A549 (cell line): ENCODE measurements around the gene RNF8. TPM values are rescaled to one million over a fixed set of nuclear protein-coding genes. Genes with fewer than 3 reads are reported as not detected.
A peak's percentile ranks its signal among the peaks of the same experiment; 100 is the strongest.

Experiments used
- ATAC-seq, 2 experiments: fragments of 200-7000 bp in 1 of 2; fragments of >200 bp in 1 of 2; cut with Nextera tagmentation in 1 of 2; cut with Tn5 transposase in 1 of 2; 3 replicates each; pipeline versions ENCODE4 v1.8.0 to v1.9.1; 2018 to 2020; ENCODE audit warnings: mild to moderate bottlenecking in 1 of 2, moderate library complexity in 1 of 2
- CTCF ChIA-PET: fragments of 300-600 bp; sonication (Branson Sonifier 250); formaldehyde crosslinking; extraction: SDS; loops from one replicate; lab custom pipeline; 2021; ENCODE audit warnings: antibody characterized with exemption, inconsistent platforms; lab: Yijun Ruan, JAX
- POLR2A ChIA-PET: fragments of 350-600 bp; formaldehyde crosslinking; extraction: SDS; loops from one replicate; lab custom pipeline; 2021; ENCODE audit warnings: antibody characterized with exemption, inconsistent platforms; lab: Yijun Ruan, JAX
- DNase-seq, 2 experiments: peaks; one replicate each; pipeline versions ENCODE4 v3.0.0 to v3.0.0-alpha.2; 2011 to 2016; ENCODE audit warnings: low read depth in 1 of 2, low spot score in 1 of 2
- FAIRE-seq: peaks from 2 replicates; lab custom pipeline; 2011; peaks lifted over from hg19 to GRCh38; lab: Jason Lieb, UNC
- H3K27ac ChIP-seq, 2 experiments: fragments of >200 bp; sonication (Bioruptor Twin); formaldehyde crosslinking; 3 replicates each; pipeline ENCODE4 v1.5.1; 2016 to 2017
- H3K4me1 ChIP-seq: fragments of >200 bp; sonication (Bioruptor Twin); formaldehyde crosslinking; 3 replicates; pipeline ENCODE4 v1.6.1; 2016
- H3K4me2 ChIP-seq: fragments of >200 bp; sonication (Bioruptor Twin); formaldehyde crosslinking; 3 replicates; pipeline ENCODE4 v1.6.1; 2016
- H3K4me3 ChIP-seq: fragments of >200 bp; sonication (Bioruptor Twin); formaldehyde crosslinking; 3 replicates; pipeline ENCODE4 v1.5.1; 2016
- H3K9me3 ChIP-seq: fragments of >200 bp; sonication (Bioruptor Twin); formaldehyde crosslinking; 3 replicates; pipeline ENCODE4 v1.6.1; 2016
- BCL3 ChIP-seq: fragments of >200 bp; sonication (Bioruptor Twin); formaldehyde crosslinking; IDR thresholded peaks from 3 replicates; pipeline ENCODE4 v1.6.1; 2016
- CBX2 ChIP-seq: fragments of 200-600 bp; sonication (generic); IDR thresholded peaks from 2 replicates; pipeline ENCODE4 v1.6.1; 2016; ENCODE audit warnings: low read depth, mild to moderate bottlenecking, borderline replicate concordance
- CBX8 ChIP-seq: fragments of 200-600 bp; sonication (generic); IDR thresholded peaks from 2 replicates; pipeline ENCODE4 v1.6.1; 2016
- CEBPB ChIP-seq, 2 experiments: fragments of >200 bp in 1 of 2; sonication (Bioruptor Twin) in 1 of 2; formaldehyde crosslinking in 1 of 2; IDR thresholded peaks; 2 replicates each; pipeline ENCODE4 v1.6.1; 2012 to 2016
- CHD4 ChIP-seq: fragments of 200-600 bp; sonication (generic); IDR thresholded peaks from 2 replicates; pipeline ENCODE4 v1.6.1; 2016; ENCODE audit warnings: antibody characterized with exemption, mild to moderate bottlenecking, borderline replicate concordance
- CTCF ChIP-seq: fragments of >200 bp; sonication (Bioruptor Twin); formaldehyde crosslinking; IDR thresholded peaks from 3 replicates; pipeline ENCODE4 v1.5.1; 2016
- E2F6 ChIP-seq: IDR thresholded peaks from 2 replicates; pipeline ENCODE4 v1.6.1; 2012; ENCODE audit warnings: low read depth, borderline replicate concordance
- ELK1 ChIP-seq: fragments of 150-350 bp; IDR thresholded peaks from 2 replicates; pipeline ENCODE4 v1.6.1; 2014; ENCODE audit warnings: low read depth, mild to moderate bottlenecking, low read length
- FOSB ChIP-seq: fragments of 250-450 bp; sonication (Bioruptor Pico); IDR thresholded peaks from 2 replicates; pipeline ENCODE4 v1.5.0; 2020; ENCODE audit warnings: mild to moderate bottlenecking, moderate library complexity
- FOXS1 ChIP-seq: fragments of 250-450 bp; sonication (Bioruptor Pico); IDR thresholded peaks from 2 replicates; pipeline ENCODE4 v1.5.0; 2020; ENCODE audit warnings: mild to moderate bottlenecking, moderate library complexity
- HDAC2 ChIP-seq: fragments of 200-600 bp; sonication (generic); IDR thresholded peaks from 2 replicates; pipeline ENCODE4 v1.6.1; 2016
- HOXB13 ChIP-seq: fragments of 250-450 bp; sonication (Bioruptor Pico); IDR thresholded peaks from 2 replicates; pipeline ENCODE4 v1.5.0; 2020; ENCODE audit warnings: low read depth, mild to moderate bottlenecking, moderate library complexity
- JUN ChIP-seq, 2 experiments: fragments of >200 bp; sonication (Bioruptor Twin); formaldehyde crosslinking; IDR thresholded peaks; 2 replicates in 1 of 2; 3 replicates in 1 of 2; pipeline ENCODE4 v1.6.1; 2016 to 2017
- MAFK ChIP-seq: fragments of 450-650 bp; IDR thresholded peaks from 2 replicates; pipeline ENCODE4 v1.6.1; 2014; ENCODE audit not compliant: partially characterized antibody
- NFE2L2 ChIP-seq: fragments of 150-350 bp; conservative IDR thresholded peaks from 2 replicates; pipeline ENCODE4 v1.6.1; 2014; ENCODE audit warnings: low read length
- PHF8 ChIP-seq: fragments of 200-600 bp; sonication (generic); IDR thresholded peaks from 2 replicates; pipeline ENCODE4 v1.6.1; 2016; ENCODE audit warnings: low read depth, mild to moderate bottlenecking, antibody characterized with exemption, moderate library complexity, borderline replicate concordance
- POLR2A ChIP-seq: IDR thresholded peaks from 2 replicates; pipeline ENCODE4 v1.6.1; 2012; ENCODE audit warnings: mild to moderate bottlenecking, low read length
- RAD21 ChIP-seq, 2 experiments: fragments of >200 bp in 1 of 2; sonication (Bioruptor Twin) in 1 of 2; formaldehyde crosslinking in 1 of 2; IDR thresholded peaks in 1 of 2; conservative IDR thresholded peaks in 1 of 2; 2 replicates in 1 of 2; 3 replicates in 1 of 2; pipeline ENCODE4 v1.6.1; 2012 to 2018; ENCODE audit warnings: inconsistent platforms in 1 of 2
- REST ChIP-seq: fragments of 200-600 bp; sonication (generic); IDR thresholded peaks from 2 replicates; pipeline ENCODE4 v1.6.1; 2016; ENCODE audit warnings: antibody characterized with exemption, mild to moderate bottlenecking, moderate library complexity
- SREBF2 ChIP-seq: fragments of 450-650 bp; IDR thresholded peaks from 2 replicates; pipeline ENCODE4 v1.6.1; 2014; ENCODE audit warnings: mild to moderate bottlenecking, moderate library complexity
- ZSCAN20 ChIP-seq: fragments of 250-450 bp; sonication (Bioruptor Pico); IDR thresholded peaks from 2 replicates; pipeline ENCODE4 v1.8.0; 2022; ENCODE audit warnings: mild to moderate bottlenecking, moderate library complexity
- WGBS: methylation state at CpG from one replicate; pipeline ENCODE4 v1.1.6; 2017; ENCODE audit errors: missing lambda C conversion rate; 5-methylcytosine and 5-hydroxymethylcytosine counted together
- polyA plus RNA-seq, 4 experiments: library from polyadenylated mRNA; depleted of rRNA in 3 of 4; stranded (reverse); fragments of >200 nt; fragmentation: RNase III in 1 of 4; extraction: RNeasy Plus Mini Kit Qiagen cat#74134 plus additional on column Dnase treatment in 1 of 4; gene quantifications; 2 replicates in 3 of 4; 3 replicates in 1 of 4; pipeline ENCODE4 v1.2.3, GENCODE V29; 2011 to 2017

RNF8 gene
- polyA plus RNA-seq, 2 of the 4 experiments (the other 2 are of a cell fraction) = 21.4 to 22.0 TPM

GRCh38 chr6:37351027-37351426 is 2.8 kb upstream of the RNF8 start:
- H3K4me2 ChIP-seq = no peak overlapping the region
- TF ChIP-seq POLR2A (no peak), BCL3 (no peak), CTCF (no peak), MAFK (peak; percentile 82), FOSB (CRISPR knock-in tag) (no peak), ZSCAN20 (CRISPR knock-in tag) (no peak)
- no peak overlapping the region for H3K27ac ChIP-seq
- 53% methylated on average over 3 of the region's 3 CpGs for WGBS
- FAIRE-seq (no peak), DNase-seq (no peak), ATAC-seq (no peak)
- no peaks in the 10 kb centered on the region; the same call in 2 of the 3 replicates for H3K4me1 ChIP-seq
- ChIA-PET POLR2A (no interaction called here), CTCF (interaction anchor here (1.0 kb wide), 1 partner anchor 31 kb away, joined by 3 read pairs; no protein-coding TSS in a partner anchor)
- H3K4me3 ChIP-seq = no peak overlapping the region
- no peaks in the 10 kb centered on the region for H3K9me3 ChIP-seq

- DNase-seq = no peak
- CTCF ChIA-PET = interaction anchor here (0.9 to 1.0 kb wide), 2 partner anchors 27 to 48 kb away, joined by 3 read pairs; no protein-coding TSS in a partner anchor
- ATAC-seq = no peak
- Histone ChIP-seq H3K9me3 (no peaks in the 10 kb centered on the region), H3K27ac (no peak overlapping the region), H3K4me3 (no peak overlapping the region), H3K4me1 (no peaks in the 10 kb centered on the region; the same call in 2 of the 3 replicates), H3K4me2 (no peak overlapping the region)
- WGBS = 96% methylated on average over 3 of the region's 3 CpGs
- TF ChIP-seq MAFK (no peak), PHF8 (no peak), RAD21 (conservative IDR thresholded peaks at IDR 0.05 in 1 of 2, IDR thresholded peaks at IDR 0.05 in 1 of 2) (no peak), JUN (IDR thresholded peaks at IDR 0.05) (no peak), SREBF2 (no peak), NFE2L2 (no peak), HDAC2 (no peak), CHD4 (no peak), CEBPB (IDR thresholded peaks at IDR 0.05) (no peak), ELK1 (no peak), HOXB13 (CRISPR knock-in tag) (no peak), CBX2 (no peak), CBX8 (no peak), E2F6 (no peak), POLR2A (no peak), REST (no peak), FOXS1 (CRISPR knock-in tag) (no peak)
- POLR2A ChIA-PET = no interaction called here
- no peak for FAIRE-seq
Measured at GRCh38 chr6:37352384-37352783, 1.4 kb upstream of the RNF8 start.
